Hindlimb muscle (tissue), 1 donor: ENCODE results near the gene VIPR2. TPM values are rescaled to one million over a fixed set of nuclear protein-coding genes. Genes with fewer than 3 reads are reported as not detected.

ENCODE experiments used
- DNase-seq: peaks from one replicate; pipeline ENCODE4 v3.0.0-alpha.2; 2013
- polyA plus RNA-seq: library from polyadenylated mRNA; unstranded; fragments of 120-200 nt; gene quantifications from one replicate; pipeline ENCODE4 v1.2.1, GENCODE V29; 2013; ENCODE audit not compliant: insufficient read length

Gene VIPR2
- polyA plus RNA-seq, 1 donor: 12.1 TPM

DNA sequence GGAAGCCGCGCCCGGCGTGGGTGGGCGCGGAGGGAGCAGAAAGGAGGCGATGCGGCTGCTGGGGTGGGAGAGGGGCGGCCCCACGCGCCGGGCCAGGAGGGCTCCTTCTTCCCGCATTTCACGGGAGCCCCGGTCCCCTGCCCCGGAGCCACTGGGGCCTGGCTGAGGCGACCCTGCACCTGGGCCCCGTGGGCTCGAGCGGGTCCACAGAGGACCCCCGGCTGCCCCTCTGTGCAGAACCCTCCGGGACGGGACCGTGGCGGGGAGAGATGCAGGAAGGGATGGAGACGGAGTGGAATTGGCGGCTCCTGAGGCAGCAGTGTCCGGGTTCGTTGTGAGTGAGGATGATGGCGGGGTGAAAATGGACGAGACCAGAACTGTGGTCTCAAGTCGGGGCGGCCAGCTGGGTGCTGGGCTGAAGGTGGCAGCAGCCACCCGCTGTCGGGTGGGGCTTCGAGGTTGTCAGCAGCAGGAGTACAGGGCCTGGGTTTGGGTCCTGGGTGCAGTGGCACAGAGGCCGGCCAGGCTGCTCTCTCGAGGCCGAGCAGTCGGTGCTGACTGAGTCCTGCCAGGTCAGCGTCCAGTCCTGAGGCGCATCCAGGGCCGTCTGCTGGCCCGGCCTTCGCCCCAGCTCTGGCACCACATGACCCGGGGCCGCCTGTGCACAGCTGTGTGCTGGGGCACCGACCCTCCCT, 80.4 kb downstream of the VIPR2 start:
- DNase-seq: no peak

DNA sequence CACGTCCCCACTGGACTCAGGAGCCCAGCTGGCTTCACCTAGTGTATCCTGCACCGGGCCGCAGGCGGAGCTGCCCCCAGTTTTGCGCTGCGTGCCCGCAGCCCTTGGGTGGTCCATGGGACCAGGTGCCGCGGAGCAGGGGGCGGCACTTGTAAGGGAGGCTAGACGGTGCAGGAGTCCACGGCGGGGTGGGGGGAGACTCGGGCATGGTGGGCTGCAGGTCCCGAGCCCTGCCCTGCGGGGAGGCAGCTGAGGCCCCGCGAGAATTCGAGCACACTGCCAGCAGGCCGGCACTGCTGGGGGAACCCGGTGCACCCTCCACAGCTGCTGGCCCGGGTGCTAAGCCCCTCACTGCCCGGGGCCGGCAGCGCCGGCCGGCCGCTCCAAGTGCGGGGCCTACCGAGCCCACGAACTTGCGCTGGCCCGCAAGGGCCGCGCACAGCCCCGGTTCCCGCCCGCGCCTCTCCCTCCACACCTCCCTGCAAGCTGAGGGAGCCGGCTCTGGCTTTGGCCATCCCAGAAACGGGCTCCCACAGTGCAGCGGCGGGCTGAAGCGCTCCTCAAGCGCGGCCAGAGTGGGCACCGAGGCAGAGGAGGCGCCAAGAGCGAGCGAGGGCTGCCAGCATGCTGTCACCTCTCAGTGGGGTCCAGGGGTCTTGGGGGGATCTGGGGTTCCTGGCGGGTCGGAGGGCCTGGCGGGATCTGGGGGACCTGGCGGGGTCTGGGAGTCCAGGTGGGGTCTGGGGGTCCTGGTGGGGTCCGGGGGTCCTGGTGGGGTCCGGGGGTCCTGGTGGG, 81.4 kb downstream of the VIPR2 start:
- no peak for DNase-seq

DNA sequence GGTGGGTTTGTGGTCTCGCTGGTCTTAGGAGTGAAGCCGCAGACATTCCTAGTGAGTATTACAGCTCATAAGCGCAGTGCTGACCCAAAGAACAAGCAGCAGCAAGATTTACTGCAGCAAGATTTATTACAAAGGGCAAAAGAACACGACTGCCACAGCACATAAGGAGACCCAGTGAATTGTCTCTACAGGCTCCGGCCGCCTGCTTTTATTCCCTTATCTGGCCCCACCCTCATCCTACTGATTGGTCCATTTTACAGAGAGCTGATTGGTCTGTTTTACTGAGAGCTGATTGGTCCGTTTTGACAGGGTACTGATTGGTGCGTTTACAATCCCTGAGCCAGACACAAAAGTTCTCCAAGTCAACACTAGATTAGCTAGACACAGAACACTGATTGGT, 82.1 kb downstream of the VIPR2 start:
- no peak for DNase-seq

DNA sequence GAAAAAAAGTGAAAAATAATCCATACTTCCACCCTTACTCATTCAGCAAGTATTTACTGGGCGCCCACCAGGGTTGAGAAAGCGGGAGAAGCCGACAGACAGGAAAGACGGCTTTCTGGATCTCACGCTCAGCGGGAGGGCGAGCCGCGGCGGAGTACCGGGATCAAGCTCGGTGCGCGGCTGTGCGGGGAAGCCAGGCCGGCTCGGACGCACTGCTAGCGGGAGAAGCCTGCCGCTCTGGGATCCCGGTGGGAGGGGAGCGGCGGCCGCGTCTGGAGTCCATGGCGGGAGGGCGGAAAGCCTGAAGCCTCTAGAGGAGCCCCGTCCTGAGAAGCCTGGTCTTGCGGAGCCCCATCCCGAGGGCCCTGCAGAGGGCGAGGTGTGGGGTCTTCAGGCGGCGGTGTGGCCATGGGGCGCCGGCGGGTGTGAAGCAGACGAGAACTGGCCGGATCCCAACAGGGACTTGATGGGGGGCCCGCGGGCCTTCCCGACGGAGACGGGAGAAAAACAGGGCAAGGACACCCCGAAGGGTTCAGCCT, 82.9 kb downstream of the VIPR2 start:
- no peak for DNase-seq

DNA sequence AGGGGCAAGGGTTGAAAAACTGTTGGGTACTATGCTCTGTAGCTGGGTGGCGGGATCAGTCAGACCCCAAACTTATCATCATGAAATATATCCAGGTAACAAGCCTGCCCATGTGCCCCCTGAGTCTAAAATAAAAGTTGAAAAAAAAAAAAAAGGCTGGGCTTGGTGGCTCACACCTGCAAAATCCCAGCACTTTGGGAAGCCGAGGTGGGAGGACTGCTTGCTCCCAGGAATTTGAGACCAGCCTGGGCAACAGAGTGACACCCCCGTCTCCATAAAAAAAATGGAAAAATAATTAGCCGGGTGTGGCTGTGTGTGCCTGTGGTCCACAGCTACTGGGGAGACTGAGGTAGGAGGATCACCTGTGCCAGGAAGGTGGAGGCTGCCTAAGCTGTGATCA, 83.5 kb downstream of the VIPR2 start:
- no peak for DNase-seq

DNA sequence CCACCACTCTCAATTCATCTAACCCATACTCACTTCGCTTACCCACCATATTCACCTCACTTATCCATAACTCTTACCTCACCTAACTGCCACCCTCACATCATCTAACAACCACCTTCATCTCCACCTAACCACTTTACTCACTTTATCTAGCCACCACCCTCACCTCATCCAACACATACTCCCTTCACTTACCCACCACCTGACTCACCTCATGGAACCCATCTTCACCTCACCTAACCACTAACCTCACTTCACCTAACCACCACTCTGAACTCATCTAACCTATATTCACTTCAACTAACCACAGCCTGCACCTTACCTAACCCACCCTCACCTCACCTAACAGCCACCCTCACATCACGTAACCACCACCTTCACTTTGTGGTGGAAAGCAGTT, 84.2 kb downstream of the VIPR2 start:
- DNase-seq: no peak

DNA sequence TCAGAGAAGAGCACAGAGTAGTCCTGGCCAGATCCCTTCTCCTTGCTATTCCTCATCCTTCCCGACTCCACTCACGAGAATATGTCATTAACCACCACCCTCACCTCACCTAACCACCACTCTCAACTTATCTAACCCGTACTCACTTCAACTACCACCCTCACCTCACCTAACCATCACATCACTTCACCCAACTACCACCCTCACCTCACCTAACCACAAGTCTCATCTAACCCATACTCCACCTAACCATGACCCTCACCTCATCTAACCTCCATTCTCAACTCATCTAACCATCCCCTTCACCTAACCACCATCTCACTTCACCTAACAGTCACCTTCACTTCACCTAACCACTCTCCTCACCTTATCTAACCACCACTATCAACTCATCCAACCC, 85.0 kb downstream of the VIPR2 start:
- DNase-seq: no peak

DNA sequence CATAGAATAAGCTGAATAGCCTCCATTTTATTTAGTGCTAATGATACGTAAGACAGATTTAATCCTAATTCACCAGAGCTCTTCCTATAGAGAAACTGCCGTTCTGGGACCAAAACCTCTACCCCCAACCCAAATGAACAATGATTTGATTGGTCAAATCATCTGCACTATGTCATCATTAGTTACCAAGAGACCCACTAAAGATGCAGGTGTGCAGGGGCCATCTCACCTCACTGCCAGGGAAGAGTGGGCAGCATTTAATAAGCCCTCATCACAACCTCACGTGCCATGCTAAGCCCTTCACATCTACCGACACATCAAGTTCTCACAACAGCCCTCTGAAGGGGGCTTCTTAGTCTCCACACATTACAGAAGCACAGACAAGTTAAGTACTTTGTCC, 87.0 kb downstream of the VIPR2 start:
- no peak for DNase-seq

DNA sequence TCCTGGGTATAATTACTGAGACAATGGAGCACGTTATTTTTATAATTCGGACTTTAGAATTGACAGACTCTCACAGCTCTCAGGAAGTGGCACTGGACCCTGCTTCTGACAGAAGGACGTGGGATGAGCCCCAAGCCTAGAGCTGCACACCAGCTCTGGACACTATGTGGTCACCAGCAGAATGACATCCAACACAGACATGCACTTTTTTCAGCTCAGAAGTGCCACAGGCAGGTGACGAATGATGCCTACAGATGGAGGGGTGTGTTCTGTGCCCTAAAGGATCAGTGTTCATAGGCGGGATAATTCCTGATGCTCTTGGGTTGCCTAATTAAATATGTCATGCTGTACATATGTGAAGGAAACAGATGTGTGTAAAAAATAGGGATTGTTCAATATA, 87.9 kb downstream of the VIPR2 start:
- no peak for DNase-seq

DNA sequence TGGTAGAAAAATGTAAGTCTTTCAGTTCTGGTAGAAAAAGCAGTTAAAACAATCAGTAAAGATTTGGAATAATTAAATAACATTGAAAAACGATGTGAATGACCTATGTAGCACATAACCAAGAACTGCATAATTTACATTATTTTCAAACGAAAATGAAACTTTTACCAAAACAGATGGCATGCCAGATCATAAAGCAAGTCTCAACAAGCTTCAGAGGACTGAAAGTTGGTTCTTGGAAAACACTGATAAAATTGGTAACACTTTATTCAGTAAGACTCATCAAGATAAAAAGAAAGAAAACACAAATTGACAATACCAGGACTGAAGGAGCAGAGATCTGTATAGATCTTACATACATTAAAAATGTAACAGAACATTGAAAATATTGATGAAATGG, 92.8 kb downstream of the VIPR2 start:
- no peak for DNase-seq

DNA sequence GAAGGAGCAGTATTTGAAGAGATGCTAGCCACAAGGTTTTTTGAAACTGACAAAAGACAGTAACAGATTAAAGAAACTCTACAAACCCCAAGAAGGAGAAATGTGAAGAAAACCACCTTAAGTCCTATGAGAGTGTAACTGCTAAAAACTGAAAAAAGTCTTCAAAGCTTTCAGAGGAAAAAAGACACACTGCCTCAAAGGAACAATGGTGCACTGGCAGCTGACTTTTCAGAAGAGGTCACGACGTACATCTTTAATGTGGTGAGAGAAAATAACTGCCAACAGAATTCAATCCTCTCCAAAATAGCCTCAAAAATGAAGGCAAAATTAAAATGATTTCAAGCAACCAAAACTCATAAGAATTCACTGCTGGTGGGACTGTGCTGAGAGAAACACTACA, 94.0 kb downstream of the VIPR2 start:
- DNase-seq: no peak

DNA sequence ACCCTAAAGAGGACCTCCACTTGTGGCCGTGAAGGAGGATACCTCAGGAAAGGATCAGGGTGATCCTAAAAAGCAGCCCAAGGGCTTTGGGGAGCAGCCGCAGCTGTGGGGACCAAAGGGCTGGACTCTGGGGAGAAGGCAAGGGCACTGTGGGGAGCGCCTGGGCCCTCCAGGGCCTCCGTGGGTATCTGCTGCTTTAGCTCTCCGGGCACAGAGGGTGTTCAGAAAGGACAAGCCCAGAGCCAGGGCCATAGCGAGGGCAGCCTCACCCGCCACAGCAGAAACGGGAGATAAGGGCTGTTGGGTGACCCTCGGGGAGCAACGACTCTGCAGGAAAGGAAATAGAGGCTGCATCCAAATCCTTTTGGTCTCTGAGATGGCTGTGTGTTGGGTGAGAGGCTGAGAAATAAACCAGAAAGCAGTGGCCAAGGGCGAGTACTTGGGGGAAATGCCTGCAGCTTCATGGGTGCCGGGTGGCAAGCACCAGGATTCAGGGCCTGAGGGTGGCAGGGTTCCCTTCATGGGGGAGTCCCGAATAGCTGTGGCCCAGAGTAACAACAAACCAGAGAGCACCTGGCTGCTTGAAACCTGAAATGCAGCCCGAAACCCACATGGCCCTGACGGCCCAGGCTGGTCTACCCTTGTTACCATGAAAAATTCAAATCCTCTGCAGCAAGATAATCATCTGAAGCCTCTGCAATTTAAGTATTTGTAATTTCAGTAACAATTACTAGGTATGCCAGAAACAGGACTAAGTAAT, 95.2 kb downstream of the VIPR2 start:
- DNase-seq: no peak

DNA sequence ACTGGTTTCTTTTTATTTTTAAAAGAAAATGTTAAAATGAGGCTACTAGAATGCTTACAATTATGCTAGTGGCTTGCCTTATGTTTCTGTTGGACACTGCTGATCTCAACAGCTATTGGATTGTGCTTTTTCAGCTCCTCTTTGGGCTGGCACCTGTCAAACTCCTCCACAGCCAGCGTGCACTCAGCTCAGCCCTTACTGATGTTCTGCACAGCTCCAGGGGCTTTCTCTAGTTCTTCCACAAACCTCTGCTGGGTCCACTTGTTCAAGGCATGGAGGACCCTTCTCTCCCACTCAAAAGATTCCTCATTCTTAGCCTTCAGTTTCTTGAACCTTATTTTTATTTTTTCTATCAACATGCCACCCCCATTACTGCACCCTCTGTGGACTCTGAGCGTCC, 96.0 kb downstream of the VIPR2 start:
- DNase-seq: no peak

DNA sequence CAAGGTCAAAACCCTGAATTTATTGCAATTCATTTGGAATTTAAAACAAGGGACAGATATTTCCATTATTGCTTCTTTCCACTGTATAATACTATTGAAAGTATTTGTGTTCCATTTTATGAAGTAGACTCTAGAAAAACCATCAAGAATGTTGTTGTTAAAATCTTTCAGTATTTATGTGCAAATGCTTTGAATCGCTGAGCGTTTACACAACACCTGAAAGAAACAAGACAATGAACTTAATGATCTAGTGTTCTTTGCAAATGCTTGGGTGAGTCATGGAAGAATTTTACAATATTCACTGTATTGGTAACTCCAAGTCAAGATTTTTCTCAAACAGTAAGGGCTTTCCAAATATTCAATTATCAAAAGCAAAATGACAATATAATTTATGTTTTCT, 97.1 kb downstream of the VIPR2 start:
- DNase-seq: no peak

DNA sequence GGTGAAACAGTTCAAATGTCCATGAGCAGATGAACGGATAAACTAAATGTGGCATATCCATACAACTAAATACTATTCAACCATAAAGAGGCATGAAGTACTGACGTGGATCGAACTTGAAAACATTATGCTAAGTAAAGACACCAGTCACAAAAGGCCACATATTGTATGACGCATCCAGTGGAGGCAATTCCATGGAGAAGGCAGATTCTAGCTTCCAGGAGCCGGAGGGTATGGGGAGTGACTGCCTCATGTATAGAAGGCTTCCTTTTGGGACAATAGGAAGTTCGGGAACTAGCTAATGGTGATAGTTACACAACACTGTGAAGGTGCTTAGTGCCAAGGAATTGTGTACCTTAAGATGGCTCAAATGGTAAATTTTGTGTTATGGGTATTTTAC, 98.4 kb downstream of the VIPR2 start:
- DNase-seq: no peak

DNA sequence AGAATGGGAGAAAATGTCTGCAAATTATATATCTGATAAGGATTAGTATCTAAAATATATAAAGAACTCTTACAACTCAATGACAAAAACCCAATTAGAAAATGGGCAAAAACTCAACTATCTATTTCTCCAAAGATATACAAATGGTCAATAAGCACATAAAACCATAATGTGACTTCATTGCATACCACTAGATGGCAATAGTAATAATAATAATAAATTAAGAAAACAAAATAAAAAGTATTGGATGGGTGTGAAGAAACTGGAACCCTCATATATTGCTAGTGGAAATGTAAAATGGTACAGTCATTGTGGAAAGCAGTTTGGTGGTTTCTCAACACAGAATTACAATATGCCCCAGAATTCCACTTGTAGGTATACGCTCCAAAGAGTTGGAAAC, 98.8 kb downstream of the VIPR2 start:
- DNase-seq: no peak

DNA sequence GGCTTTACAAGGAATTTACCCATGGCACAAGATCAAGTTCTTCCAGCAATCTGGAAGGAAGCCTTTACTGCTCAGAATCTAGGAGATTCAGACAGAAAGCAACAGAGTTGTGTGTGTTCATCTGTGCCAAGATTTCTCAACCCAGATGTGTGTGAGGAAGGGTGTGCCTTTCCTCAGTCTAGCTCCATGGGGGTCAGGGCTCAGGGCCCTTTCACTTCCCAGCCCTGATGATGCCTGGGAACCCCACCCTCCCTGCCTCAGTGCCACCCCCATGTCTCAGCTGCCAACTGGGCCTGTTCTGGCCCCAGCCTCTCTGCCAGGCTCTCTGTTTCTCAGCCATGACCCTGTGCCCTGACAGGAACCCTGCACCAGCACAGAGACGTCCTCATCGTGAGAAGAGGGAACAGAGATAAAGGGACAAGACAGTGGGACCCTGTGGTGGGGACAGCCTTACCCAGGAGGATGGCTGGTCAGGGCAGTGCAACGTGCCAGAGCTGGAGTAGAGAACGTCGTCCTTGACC, 102.0 kb downstream of the VIPR2 start:
- DNase-seq: no peak

DNA sequence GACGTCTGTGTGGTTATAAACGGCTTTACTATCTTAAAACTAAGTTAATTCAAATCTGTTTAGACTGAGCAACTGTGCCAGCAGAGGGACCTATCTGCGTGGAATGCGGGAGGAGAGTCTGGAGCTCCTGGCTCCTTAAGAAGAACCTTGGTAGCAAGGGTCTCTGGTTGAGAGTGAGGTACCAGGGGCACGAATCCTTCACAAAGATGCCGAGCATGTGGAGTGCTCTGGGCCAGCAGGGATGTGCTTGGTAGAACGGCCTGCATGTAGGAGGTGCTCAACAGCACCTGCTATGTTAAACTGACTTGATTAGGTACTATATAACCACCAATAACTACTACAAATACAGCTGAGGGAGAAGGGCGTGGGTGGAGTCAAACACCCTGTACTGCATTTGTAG, 102.6 kb downstream of the VIPR2 start:
- DNase-seq: no peak

DNA sequence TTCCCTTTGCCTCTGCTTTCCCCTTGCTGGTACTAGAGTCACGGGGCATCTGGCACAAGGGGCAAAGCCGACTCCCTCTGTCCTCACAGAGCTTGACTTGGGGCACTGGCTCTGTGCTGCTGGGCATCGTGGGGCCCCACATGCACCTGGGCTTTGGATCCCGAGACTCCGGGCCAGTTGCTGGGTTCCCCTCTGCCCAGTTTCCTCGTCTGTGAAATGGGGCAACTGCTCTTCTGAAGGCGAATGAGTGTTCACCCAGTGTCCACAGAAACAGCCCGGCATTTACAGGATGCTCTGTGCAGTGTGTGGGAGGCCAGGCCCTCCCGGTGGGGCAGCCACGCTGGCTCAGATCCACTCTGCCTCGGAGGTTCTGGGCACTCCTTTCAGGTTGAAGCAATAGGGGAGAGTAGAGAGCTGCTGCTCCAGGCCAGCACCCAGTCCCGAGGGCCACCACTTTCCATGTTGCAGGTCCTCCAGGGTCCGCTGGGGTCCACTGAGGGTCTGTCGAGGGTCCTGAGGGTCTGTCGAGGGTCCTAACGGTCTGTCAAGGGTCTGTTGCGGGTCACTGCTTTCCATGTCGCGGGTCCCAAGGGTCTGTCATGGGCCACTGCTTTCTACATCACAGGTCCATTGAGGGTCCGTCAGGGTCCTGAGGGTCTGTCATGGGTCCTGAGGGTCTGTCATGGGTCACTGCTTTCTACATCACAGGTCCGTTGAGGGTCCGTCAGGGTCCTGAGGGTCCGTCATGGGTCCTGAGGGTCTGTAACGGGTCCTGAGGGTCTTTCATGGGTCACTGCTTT, 103.6 kb downstream of the VIPR2 start:
- no peak for DNase-seq

DNA sequence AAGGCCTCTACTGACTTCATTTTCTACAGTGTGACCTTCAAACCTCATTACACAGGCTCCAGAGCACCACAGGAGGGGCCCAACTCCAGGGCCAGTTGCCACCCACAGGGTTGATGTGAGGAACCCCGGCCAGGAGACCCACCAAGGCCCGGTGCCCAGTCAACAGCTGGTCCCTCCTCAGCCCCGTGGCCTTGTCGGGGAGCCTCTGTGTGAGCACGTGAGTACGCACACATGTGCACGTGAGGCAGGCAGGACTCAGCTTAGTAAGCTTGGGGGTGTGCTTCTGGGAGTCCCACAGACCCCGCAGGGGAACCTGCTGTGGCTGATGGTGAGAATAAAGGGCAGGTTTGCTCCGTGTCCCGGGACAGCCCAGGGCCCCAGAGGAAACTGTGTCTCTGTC, 104.5 kb downstream of the VIPR2 start:
- no peak for DNase-seq

DNA sequence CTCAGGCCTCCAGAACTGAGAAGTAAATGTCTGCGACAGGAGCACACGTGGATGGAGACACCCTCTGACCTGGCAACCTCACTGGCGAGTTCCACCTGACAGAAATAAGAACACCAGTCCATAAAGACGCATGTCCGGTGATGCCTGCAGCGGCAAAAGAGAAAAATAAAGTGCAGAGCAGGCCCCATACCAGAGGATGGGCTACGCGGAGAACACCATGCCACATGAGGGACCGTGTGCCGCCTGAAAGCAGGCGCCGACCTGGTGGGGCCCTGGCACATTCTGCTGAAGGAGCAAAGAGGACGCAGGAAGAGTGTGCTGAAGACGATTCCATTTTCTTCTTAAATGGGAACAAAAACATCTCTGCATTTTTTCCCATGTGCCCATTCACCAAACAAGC, 105.0 kb downstream of the VIPR2 start:
- DNase-seq: no peak

DNA sequence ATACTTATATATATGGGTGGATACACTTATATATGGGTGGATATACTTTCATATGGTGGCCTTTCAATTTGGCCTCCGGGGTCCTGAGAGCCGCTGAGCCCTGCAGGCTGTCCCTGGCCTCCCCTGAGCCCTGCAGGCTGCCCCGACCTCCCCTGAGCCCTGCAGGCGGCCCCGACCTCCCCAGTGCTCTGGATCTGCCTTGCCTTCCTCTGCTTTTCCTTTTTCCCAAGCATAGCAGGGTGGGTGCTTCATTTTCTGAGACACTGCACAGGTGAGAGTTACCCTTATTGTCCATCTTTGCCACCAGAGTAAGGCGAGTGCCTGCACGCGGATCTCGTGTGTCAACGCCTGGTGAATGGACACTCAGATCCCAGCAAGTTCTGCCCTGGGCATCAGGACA, 106.6 kb downstream of the VIPR2 start:
- no peak for DNase-seq
